ENCODE measurements around the gene ZNF138. TPM values are rescaled to one million over a fixed set of nuclear protein-coding genes. Genes with fewer than 3 reads are reported as not detected.

The ZNF138 gene
- total RNA-seq, 1 experiment from 2014 or later: 21.4 TPM

DNA sequence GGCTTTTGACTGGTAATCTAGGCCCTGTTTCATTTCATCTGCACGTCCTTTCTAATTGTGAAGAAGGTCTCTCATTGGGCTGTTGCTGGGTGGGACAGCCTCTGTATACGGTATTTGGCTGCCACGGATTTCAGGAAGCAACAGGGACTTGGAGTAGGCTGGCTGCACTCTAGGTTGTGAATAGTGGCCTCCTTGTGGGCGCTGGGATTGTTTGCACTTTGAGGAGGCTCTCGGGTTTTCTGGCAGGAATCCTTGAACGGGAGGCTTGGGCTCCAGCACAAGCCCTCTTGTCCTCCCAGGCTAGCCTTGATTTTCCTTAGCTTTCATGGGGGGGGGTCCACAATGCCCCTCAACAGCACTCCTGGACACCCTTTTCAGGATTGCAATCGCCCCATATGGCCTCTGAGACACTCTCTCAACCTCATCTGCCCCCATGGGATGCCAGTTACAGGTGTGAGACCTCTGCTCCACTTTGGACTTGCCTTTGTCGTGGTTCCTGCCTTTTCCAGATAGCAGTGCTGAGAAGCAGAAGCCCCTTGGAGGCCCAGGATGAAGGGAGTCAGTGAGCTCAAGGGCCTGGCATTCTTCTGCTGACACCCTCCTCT lies 75.0 kb downstream of the ZNF138 start:
- ChIA-PET CTCF (no interaction called here), POLR2A (no interaction called here)
- H3K9me3 Mint-ChIP-seq: peaks cover 60% of the 10 kb centered on the region
- no peak for TF ChIP-seq ZNF423 (CRISPR knock-in tag; IDR thresholded peaks at IDR 0.05)
- no peak for TF ChIP-seq TEAD4 (CRISPR knock-in tag; IDR thresholded peaks at IDR 0.05)
- no peak for TF ChIP-seq EMX1 (CRISPR knock-in tag; IDR thresholded peaks at IDR 0.05)
- TF ChIP-seq GTF2I (CRISPR knock-in tag; conservative IDR thresholded peaks at IDR 0.05): no peak
- TF ChIP-seq FOXP1 (CRISPR knock-in tag; IDR thresholded peaks at IDR 0.05; ENCODE audit: borderline replicate concordance): no peak
- TF ChIP-seq ERG (CRISPR knock-in tag; IDR thresholded peaks at IDR 0.05): no peak
- TF ChIP-seq ETV6 (CRISPR knock-in tag; IDR thresholded peaks at IDR 0.05): no peak
- peaks cover 30% of the 10 kb centered on the region for H3K36me3 Mint-ChIP-seq
- H3K4me1 Mint-ChIP-seq: no peaks in the 10 kb centered on the region
- DNase-seq (ENCODE audit: low spot score): no peak
- no peak overlapping the region for H3K27ac Mint-ChIP-seq
- H3K27me3 Mint-ChIP-seq (ENCODE audit: low read depth): peaks cover 23% of the 10 kb centered on the region
- no peak for ATAC-seq
- no peak overlapping the region for H3K4me3 Mint-ChIP-seq

GRCh38 chr7:64869912-64870562 lies 75.8 kb downstream of the ZNF138 start:
- ATAC-seq (no peak), DNase-seq (ENCODE audit: low spot score) (no peak)
- H3K27ac Mint-ChIP-seq: no peak overlapping the region
- H3K36me3 Mint-ChIP-seq: peaks cover 28% of the 10 kb centered on the region
- no peak overlapping the region for H3K4me3 Mint-ChIP-seq
- H3K27me3 Mint-ChIP-seq (ENCODE audit: low read depth): peaks cover 23% of the 10 kb centered on the region
- no peaks in the 10 kb centered on the region for H3K4me1 Mint-ChIP-seq
- ChIA-PET CTCF (no interaction called here), POLR2A (no interaction called here)
- peaks cover 58% of the 10 kb centered on the region for H3K9me3 Mint-ChIP-seq
- TF ChIP-seq, protein P1, sequence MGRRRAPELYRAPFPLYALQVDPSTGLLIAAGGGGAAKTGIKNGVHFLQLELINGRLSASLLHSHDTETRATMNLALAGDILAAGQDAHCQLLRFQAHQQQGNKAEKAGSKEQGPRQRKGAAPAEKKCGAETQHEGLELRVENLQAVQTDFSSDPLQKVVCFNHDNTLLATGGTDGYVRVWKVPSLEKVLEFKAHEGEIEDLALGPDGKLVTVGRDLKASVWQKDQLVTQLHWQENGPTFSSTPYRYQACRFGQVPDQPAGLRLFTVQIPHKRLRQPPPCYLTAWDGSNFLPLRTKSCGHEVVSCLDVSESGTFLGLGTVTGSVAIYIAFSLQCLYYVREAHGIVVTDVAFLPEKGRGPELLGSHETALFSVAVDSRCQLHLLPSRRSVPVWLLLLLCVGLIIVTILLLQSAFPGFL (CRISPR knock-in tag; IDR thresholded peaks at IDR 0.05; ENCODE audit: borderline replicate concordance): no peak
- TF ChIP-seq TP53 (CRISPR knock-in tag; IDR thresholded peaks at IDR 0.05): no peak
- TF ChIP-seq MLX (CRISPR knock-in tag; IDR thresholded peaks at IDR 0.05): no peak
- TF ChIP-seq TCF7 (CRISPR knock-in tag; IDR thresholded peaks at IDR 0.05; ENCODE audit: low read depth): no peak
- TF ChIP-seq IRF1 (CRISPR knock-in tag; IDR thresholded peaks at IDR 0.05): no peak
- no peak for TF ChIP-seq ATF6 (CRISPR knock-in tag; IDR thresholded peaks at IDR 0.05)
- no peak for TF ChIP-seq USF2 (CRISPR knock-in tag; IDR thresholded peaks at IDR 0.05)
- TF ChIP-seq ZNF425 (CRISPR knock-in tag; conservative IDR thresholded peaks at IDR 0.05): no peak
- no peak for TF ChIP-seq PRRX2 (CRISPR knock-in tag; IDR thresholded peaks at IDR 0.05)
- TF ChIP-seq GABPB1 (CRISPR knock-in tag; IDR thresholded peaks at IDR 0.05): no peak
- TF ChIP-seq, protein P2, sequence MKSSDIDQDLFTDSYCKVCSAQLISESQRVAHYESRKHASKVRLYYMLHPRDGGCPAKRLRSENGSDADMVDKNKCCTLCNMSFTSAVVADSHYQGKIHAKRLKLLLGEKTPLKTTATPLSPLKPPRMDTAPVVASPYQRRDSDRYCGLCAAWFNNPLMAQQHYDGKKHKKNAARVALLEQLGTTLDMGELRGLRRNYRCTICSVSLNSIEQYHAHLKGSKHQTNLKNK (CRISPR knock-in tag; IDR thresholded peaks at IDR 0.05): no peak
- TF ChIP-seq ZSCAN18 (CRISPR knock-in tag; IDR thresholded peaks at IDR 0.05): no peak
- TF ChIP-seq, protein P3, sequence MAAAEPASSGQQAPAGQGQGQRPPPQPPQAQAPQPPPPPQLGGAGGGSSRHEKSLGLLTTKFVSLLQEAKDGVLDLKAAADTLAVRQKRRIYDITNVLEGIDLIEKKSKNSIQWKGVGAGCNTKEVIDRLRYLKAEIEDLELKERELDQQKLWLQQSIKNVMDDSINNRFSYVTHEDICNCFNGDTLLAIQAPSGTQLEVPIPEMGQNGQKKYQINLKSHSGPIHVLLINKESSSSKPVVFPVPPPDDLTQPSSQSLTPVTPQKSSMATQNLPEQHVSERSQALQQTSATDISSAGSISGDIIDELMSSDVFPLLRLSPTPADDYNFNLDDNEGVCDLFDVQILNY (CRISPR knock-in tag; IDR thresholded peaks at IDR 0.05): no peak
- no peak for TF ChIP-seq ERG (CRISPR knock-in tag; IDR thresholded peaks at IDR 0.05)
